Stimulated activated naive CD4-positive, alpha-beta T cell (primary cell): ENCODE measurements around the gene GOLGA8T.
"Not testable (repeated sequence)": the region's sequence is repeated elsewhere in the genome, so short reads cannot be mapped to it uniquely, and the experiment has no call there.

Experiments used
- DNase-seq, 6 experiments: peaks; one replicate each; lab custom pipeline; 2025; lab: John Stamatoyannopoulos, UW

The GOLGA8T gene, protein sequence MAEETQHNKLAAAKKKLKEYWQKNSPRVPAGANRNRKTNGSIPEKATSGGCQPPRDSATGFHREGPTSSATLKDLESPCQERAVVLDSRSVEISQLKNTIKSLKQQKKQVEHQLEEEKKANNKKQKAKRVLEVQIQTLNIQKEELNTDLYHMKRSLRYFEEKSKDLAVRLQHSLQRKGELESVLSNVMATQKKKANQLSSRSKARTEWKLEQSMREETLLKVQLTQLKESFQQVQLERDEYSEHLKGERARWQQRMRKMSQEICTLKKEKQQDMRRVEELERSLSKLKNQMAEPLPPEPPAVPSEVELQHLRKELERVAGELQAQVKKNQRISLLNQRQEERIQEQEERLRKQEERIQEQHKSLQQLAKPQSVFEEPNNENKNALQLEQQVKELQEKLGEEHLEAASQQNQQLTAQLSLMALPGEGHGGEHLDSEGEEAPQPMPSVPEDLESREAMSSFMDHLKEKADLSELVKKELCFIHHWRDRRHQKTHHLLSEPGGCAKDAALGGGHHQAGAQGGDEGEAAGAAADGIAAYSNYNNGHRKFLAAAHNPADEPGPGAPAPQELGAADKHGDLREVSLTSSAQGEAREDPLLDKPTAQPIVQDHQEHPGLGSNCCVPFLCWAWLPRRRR

DNA sequence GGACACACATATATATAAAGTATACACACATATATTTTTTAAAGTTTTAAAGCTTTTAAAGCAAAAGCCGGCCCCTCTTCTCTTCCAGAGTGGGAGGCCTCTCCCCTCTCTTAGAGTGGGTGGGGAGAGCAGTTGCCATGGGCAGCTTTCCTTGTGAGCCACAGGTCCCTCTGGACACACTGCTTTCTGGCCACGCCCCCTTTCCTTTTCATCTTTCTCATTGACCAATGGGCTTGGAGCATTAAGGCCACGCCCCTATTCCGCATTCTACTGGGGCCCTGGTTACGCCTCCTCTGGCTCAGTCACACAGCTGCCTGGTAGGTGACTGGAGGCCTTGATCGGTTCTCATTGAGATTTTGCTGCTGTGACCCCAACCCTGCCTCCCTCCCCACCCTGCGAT is at the start of gene GOLGA8T:
GOLGA8T (plus strand) TSS at position 301 of the 400 bp plus-strand sequence; CDS start at position 399, 98 bp downstream.
- not testable (repeated sequence) for DNase-seq

DNA sequence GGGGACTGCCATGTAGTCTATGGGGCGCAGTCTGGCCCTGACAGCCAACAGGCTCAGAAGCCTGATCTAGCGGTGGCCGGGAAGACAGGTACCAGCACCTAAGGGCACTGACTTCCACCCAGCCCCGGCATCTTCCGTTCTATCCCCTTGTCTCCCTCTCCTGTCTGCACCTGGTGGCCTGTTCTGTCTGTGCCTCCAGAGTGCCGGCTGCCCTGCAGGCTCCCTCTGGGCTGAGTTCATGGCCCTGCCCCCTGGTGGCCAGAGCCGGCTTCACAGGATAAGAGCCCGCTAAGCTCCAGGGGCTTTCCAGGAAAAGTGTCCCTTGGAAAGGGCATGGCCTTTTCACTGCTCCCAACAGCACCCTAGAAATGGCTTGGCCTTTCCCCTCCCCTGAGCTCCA is 37.0 kb upstream of the GOLGA8T start:
- not testable (repeated sequence) for DNase-seq

DNA sequence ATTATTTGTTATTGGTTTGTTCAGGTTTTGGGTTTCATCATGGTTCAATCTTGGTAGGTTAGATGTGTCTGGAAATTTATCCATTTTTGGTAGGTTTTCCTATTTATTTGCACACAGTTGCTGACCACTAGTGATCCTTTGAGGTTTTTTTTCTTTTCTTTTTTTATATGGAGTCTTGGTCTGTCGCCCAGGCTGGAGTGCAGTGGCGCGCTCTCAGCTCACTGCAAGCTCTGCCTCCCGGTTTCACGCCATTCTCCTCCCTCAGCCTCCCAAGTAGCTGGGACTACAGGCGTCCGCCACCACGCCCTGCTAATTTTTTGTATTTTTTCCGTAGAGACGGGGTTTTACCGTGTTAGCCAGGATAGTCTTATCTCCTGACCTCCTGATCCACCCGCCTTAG is 32.0 kb upstream of the GOLGA8T start:
- DNase-seq: not testable (repeated sequence)

DNA sequence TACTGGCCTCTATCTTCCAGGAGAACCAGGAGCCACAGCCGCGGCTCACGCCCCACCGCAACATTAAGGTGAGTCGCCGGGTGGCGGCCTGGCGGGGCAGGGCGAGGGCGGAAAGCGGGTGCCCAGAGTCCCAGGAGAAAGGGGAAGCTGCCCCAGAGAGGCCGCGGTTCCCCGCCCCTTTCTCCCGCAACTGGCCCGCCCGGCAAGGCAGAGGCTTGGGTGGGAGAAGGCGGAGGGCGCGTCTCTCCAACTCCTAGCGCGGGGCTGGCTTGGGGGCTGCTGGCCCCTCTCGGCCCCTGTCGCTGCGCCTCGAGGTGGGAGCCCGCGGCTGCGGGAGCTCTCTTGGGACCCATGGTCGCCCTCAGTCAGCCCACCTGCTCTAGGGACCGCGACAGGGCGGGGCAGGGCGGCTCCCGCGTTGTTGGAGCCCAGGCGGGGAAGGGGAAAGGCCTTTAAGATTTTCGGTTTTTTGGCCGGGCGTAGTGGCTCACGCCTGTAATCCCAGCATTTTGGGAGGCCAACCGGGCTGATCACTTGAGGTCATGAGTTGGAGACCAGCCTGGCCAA is 30.8 kb upstream of the GOLGA8T start:
- DNase-seq: not testable (repeated sequence)

DNA sequence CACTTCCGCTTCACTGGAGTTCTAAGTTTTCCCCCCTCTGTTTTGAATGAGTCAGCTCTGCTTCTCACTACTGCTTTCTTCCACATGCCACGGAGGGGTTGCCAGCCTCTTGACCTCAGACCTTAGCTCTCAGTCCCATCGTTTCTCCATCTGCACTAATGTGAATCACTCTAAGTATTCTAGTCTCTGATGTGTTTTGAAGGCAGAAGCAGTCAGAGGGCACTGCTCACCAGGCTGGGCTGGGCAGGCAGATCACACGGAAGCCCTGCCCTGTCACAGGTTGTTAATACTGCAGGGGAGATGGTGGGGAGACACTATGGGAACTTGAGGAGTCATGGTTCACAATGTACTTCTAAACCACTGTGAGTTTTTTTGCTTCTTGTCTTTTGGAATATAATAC is 24.3 kb upstream of the GOLGA8T start:
- not testable (repeated sequence) for DNase-seq

DNA sequence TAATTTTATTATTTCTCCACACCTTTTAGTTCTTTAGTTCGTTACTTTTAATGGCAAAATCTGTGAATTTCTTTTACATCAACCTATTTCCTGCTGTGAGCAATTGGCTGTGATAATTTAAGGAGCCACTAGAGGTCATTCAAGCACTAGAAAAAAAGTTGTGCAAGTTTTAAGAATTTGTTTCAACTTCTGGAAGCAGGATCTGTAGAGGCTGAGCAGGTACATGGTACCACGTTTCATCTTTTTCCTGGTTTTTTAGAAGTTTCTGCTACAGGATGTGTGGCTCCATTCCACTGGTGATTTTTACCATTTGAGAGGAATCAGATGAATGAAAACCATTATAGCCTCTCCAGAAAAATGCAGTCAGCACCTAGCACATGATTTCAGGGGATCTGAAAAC is 4.8 kb upstream of the GOLGA8T start:
- not testable (repeated sequence) for DNase-seq

DNA sequence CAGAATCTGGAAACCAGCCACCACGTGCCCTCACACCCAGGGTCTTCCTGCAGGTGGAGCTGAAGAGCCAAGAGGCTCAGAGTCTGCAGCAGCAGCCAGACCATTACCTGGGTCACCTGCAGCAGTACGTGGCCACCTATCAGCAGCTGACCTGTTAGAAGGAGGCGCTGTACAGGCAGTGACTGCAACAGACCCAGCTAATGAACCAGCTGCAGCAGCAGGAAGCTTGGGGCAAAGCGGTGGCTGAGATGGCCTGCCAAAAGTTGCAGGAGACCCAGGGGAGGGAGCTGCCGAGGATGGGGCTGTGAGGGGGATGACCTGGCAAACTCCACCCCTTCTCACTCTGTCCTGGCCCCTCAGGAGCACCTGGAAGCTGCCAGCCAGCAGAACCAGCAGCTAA is 8.4 kb downstream of the GOLGA8T start:
- not testable (repeated sequence) for DNase-seq

DNA sequence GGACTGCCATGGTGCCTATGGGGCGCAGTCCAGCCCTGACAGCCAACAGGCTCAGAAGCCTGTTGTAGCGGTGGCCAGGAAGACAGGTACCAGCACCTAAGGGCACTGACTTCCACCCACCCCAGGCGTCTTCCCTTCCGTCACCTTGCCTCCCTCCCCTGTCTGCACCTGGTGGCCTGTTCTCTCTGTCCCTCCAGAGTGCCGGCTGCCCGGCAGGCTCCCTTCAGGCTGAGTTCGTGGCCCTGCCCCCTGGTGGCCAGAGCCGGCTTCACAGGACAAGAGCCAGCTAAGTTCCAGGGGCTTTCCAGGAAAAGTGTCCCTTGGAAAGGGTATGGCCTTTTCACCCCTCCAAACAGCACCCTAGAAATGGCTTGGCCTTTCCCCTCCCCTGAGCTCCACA is 15.0 kb downstream of the GOLGA8T start:
- not testable (repeated sequence) for DNase-seq

DNA sequence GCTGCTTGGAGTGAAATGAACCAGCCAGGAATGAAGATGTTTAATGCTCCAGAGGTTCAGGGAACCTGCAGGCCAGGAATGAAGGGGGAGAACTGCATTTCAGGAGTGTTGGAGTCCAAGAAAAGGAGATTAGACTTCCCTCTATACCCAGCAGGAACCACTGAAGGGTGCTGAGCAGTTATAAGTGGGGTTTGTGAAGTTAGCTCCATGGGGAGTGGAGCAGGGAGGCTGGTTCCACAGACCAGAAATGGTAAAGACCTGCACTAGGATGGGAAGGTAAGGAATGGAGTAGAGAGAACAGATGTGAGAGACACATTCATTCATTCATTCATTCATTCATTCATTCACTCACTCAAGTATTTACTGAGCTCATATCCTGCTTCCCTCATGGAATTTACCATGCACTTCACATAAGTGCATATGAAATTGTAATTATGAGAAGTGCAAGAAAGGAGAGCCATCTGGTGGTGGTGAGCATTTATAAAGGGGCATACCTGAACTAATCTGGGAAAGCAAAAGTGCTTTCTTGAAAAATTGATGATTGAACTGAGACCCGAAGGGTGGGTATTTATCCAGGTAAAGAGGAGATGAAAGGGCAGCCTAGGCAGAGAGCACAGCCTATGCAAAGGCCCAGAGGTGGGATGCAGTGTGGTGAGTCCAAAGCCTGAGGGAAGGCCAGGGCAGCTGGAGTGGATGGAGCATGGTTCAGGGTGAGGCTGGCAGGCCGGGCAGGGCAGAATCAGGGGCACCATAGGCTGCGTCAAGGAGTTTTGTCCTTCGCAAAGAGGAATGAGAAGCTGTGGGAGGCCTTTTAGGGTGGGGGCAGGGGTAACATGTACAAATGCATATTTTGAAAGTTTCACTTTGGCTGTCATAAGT is 27.9 kb downstream of the GOLGA8T start:
- DNase-seq: not testable (repeated sequence)

DNA sequence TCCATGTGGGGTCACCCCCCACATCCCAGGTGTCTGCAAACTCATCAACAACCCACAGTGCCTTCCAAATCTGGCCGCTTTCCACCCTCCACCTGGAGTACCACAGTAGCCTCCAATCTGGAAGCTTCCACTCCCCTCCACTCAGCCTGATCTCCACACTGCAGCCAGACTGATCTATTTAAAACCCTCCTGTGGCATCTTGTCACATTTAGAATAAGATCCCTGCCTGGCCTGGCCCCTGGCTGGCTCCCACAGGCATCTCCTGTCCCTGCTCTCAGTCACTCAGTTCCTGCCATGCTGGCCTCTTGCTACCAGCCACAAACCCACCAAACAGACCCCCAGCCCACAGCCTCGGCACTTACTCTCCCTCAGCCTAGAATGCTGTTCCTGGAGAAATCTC is 28.9 kb downstream of the GOLGA8T start:
- not testable (repeated sequence) for DNase-seq

DNA sequence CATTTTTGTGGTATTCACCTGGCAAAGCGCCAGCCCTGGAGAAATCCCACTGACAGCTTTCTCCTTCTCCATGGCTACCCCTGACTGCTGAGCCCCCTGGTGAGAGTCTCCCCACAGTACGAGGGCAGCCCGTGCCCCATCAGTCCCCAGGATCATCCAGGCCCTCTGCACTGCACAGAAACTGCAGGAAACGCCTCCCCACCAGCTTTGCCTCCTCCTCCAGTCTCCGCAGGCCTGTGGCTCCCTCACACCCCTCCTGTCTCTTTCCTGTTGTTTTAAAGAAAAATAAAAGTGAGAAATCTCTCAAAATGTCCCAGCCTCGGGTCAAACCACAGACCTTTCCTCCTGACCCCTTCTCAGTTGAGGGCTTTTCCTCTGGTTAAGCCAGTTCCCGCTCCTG is 29.4 kb downstream of the GOLGA8T start:
- DNase-seq: not testable (repeated sequence)

DNA sequence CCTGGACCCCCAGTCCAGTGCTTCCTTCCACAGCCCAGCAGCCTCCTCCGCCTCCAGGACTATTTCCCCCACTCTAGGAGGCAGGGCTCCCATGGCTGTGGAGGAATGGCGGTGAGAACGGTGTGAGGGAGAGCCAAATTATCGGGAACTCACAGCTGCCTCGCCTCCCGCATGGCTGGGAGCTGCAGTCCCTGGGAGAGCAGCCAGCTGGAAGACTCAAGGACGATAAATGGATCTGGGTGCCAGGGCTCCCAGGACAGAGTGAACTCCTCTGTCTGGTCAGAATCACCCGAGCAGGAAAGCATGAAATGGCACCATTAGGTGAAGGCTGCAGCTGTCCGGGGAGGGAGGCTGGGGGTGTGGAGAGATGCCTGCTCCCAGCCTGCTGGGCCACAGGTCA is 32.6 kb downstream of the GOLGA8T start:
- DNase-seq: not testable (repeated sequence)

DNA sequence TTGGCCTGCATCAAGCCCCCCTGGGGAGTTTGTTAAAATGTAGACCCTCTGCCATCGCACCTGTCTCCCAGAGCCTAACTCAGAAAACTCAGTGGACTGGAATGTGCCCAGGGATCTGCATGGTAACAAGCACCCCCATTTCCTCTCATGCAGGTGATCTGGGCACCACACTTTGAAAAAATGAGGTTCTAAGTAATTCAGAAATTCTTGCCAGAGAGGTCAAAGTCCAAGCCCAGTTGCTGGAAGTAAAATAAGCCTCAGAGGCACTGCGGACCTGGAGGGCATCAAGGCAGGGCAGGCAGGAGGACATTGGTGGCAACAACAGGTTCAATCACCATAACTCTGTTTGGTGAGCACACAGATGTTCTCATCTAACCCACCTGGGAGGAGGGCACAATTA is 33.0 kb downstream of the GOLGA8T start:
- not testable (repeated sequence) for DNase-seq

DNA sequence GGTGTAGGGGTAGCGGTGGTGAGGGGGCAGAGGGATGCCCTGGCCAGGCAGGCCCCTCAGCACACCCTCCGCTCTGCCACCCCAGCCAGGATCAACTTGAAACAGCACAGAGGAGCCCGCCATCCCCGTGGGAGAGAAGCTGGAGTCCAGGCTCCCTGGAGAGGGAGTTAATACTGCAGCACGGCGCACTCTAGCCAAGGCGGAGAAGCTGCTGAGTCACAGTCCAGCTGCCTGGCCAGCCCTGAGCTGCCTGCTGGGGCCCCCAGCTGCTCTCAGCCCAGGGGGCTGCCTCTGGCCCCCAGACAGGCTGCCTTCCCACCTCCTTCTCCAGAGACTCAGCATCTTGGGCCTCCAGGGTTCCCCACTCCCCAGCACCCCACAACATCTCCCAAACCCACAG is 36.6 kb downstream of the GOLGA8T start:
- DNase-seq: not testable (repeated sequence)

DNA sequence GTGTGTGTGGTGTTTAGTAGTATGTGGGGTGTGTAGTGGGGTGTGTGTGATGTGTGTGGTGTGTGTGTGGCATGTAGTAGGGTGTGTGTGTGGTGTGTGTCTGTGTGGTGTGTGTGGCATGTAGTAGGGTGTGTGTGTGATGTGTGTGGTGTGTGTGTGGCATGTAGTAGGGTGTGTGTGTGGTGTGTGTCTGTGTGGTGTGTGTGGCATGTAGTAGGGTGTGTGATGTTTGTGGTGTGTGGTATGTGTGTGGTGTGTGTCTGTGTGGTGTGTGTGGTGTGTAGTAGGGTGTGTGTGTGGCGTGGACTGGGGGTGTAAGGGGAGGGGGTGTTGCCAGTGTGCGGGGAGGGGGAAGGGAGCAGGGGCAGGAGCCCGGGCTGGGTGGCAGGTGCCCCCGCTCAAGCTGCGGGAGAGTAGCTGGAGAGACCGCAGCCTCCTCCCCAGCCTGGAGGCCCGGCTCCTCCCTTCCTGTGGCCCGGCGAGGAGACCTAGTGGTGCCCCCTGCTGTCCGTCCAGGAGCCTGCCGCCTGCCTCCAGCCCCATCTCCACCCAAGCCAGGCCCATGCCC is 38.3 kb downstream of the GOLGA8T start:
- not testable (repeated sequence) for DNase-seq

DNA sequence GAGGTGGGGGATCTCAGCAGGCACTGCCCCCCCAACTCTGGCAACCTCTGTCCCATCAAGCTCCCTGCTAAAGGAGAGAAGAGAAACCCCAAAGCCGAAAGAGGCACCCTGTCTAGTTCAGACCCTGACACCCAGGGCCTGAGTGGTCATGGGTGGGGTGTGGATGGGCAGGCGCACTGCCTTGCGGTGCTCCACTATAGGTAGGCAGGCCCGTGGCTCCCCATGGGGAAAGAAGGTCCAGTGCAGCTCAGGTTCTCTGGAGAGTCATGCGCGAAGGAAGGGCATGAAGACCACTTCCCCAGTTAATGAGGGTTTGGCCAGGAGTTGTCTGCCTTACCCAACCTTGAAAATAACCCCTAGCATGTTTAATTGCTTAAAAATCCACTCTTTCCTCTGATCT is 40.4 kb downstream of the GOLGA8T start:
- not testable (repeated sequence) for DNase-seq

DNA sequence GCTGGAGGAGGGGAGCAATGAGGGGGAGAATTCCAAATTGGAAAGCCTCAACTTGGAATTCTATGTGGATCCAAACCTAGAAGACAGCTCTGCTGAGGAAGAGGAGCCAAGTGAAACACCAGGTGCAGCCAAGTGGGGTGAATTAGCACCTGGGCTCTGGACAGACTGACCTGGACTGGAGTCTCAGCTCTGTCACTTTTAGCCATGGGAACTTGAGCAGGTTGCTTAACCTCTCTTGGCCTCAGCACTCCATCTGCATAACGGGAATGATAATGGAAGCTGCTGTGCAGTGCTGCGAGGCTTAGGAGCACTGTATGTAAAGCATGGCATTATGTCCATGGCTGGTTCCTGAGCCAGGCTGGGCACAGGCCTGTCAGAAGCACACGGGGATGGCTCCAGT is 41.8 kb downstream of the GOLGA8T start:
- not testable (repeated sequence) for DNase-seq

DNA sequence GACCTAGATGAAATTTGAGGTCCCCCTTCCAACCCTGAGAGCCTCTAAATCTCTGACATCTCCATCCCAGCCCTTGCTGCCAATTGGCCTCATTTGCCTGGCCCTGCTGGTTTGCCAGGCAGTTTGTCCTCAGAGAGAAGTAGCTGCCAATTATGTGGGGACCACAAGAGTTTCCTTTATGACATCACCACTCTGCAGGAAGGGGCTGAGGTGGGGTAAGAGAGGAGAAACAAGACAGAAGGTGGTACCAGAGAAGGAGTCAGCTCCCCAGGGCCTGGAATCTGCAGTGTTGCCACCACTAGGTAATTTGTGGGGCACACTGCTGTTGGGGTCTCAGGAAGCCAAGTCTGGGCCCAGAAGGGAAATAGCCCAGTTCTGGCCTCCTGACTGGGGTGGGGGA is 45.0 kb downstream of the GOLGA8T start:
- not testable (repeated sequence) for DNase-seq

DNA sequence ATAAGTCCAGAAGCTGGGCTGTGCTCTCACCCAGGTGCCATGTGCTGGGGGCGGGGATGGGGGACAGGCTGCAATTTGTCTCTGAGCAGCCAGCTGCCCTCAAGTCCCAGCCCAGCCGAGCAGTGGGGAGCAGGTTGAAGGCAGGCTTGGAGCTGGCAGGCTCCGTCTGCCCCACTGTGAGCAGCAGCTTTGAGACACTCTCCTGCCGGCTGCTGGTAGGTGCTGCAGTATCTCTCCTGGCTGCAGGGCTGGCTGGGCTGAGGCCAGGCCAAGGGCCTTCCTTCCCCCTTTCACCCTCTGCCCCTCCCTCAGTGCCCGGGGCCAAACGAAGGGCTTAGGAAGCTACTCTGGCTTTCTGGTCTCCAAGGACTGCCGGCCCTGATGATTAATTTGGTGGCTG is 50.6 kb downstream of the GOLGA8T start:
- not testable (repeated sequence) for DNase-seq

DNA sequence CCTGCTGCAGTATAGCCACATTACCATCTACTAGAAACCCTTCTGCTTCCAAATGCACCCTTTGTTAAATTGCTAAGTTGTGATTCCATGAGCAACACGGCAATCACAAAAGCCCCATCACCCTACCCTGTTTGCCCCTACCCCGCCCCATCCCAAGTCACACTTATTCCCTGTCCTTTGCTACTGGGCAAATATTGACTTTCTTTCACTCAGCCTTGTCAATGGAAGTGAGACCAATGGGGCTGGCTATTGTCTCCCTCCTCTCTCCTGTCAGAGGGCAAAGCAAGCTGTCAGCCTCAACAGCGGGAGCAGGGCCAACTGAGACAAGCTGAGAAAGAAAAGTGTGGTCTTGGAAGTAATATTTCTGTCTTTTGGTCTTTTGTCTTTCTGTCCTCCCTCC is 52.6 kb downstream of the GOLGA8T start:
- DNase-seq: not testable (repeated sequence)

DNA sequence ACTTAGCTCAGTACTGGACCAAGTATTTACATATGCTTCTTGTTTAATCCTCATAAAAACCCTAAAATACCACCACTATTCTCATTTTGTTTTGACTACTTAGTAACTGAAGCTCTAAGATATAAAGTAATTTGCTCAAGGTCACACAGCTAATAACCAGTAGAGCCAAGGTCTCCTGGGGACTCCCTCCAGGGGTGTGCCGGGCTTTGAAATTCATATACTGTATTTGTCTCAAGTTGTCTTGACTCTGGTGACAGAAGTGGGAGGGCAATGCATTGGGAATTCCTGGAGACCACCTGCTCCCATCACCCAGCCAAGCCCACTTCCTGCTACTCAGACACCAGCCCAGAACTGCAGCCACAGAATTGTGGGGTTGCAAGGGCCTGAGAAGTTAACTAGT is 54.9 kb downstream of the GOLGA8T start:
- not testable (repeated sequence) for DNase-seq

DNA sequence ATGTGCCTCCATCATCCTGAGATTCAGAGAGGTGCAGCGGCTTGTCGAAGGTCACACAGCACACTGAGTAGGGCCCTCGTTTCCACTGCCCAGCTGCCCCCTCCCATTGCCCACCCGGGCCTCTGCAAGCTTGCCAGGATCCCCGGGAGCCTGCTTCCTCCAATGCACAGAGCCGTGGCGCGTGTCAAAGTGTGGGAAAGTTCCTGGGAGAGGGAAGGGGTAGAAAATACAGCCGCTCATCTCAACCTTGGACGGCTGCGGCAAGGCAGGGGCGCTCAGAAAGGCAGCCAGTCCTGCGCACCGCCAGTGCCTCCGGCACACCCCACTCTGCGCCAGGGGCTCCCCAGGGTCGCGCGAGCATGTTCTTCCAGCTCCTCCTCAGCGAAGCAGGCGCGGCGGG is 56.3 kb downstream of the GOLGA8T start:
- DNase-seq: not testable (repeated sequence)
